Sigmoid colon (tissue), 7 donors: ENCODE data around the gene FEV. TPM values are rescaled to one million over a fixed set of nuclear protein-coding genes. Genes with fewer than 3 reads are reported as not detected.

ENCODE experiments used
- DNase-seq: peaks from one replicate; pipeline ENCODE4 v3.0.0-alpha.2; 2019
- H3K27ac ChIP-seq, 4 donors: fragments of 200-600 bp; sonication (generic); one replicate each; pipeline ENCODE4 v1.5.1; 2016 to 2019; ENCODE audit warnings: mild to moderate bottlenecking in 1 of 4
- H3K27me3 ChIP-seq, 3 donors: fragments of 200-600 bp; sonication (generic); one replicate each; pipeline ENCODE4 v1.5.1; 2019; ENCODE audit warnings: mild to moderate bottlenecking in 1 of 3
- H3K36me3 ChIP-seq, 4 donors: fragments of 200-600 bp; sonication (generic); one replicate each; pipeline ENCODE4 v1.5.1; 2016 to 2019
- H3K4me1 ChIP-seq, 4 donors: fragments of 200-600 bp; sonication (generic); one replicate each; pipeline ENCODE4 v1.5.1; 2017 to 2019
- H3K4me3 ChIP-seq, 4 donors: fragments of 200-600 bp; sonication (generic); one replicate each; pipeline ENCODE4 v1.5.1; 2017 to 2019; ENCODE audit warnings: mild to moderate bottlenecking in 2 of 4, moderate library complexity in 1 of 4
- H3K9me3 ChIP-seq, 4 donors: fragments of 200-600 bp in 3 of 4; sonication (generic) in 3 of 4; one replicate each; pipeline versions ENCODE4 v1.5.1 to v1.6.1; 2013 to 2019
- CTCF ChIP-seq, 4 experiments: fragments of 450-650 bp in 3 of 4; fragments of 200-600 bp in 1 of 4; IDR thresholded peaks; one replicate each; pipeline ENCODE4 v1.5.1; 2016 to 2019; ENCODE audit warnings: antibody characterized with exemption in 4 of 4, mild to moderate bottlenecking in 3 of 4, moderate library complexity in 2 of 4
- EP300 ChIP-seq, 4 donors: sonication (generic); formaldehyde crosslinking; IDR thresholded peaks; one replicate each; pipeline ENCODE4 v1.6.1; 2017; ENCODE audit warnings: antibody characterized with exemption in 4 of 4
- POLR2A ChIP-seq, 2 donors: fragments of 450-650 bp; IDR thresholded peaks; one replicate each; pipeline ENCODE4 v1.6.1; 2016; ENCODE audit warnings: antibody characterized with exemption in 2 of 2, mild to moderate bottlenecking in 2 of 2, moderate library complexity in 2 of 2
- POLR2AphosphoS5 ChIP-seq, 4 donors: sonication (generic); formaldehyde crosslinking; IDR thresholded peaks; one replicate each; pipeline ENCODE4 v1.6.1; 2017; ENCODE audit warnings: antibody characterized with exemption in 4 of 4
- WGBS, 2 donors: extraction: QIAGEN DNeasy Blood & Tissue Kit; methylation state at CpG; one replicate each; pipeline ENCODE4 v1.1.7; 2013; 5-methylcytosine and 5-hydroxymethylcytosine counted together
- intact Hi-C: fragments of 100-400 bp; cut with DNase I; formaldehyde crosslinking; loops from one replicate; pipeline ENCODE4 v1.15.1; 2023
- polyA plus RNA-seq, 3 donors: library from polyadenylated mRNA; stranded (reverse); fragments of 200-250 nt; gene quantifications; one replicate each; pipeline ENCODE4 v1.2.3, GENCODE V29; 2013
- total RNA-seq, 4 donors: library from RNA; depleted of rRNA; stranded (reverse); fragments of >200 nt; gene quantifications; one replicate each; pipeline ENCODE4 v1.1.0, GENCODE V29; 2016
- donor health status: healthy with polysubstance abuse.
- donor health status: Bipolar disorder and iron deficiency.
- donor health status: healthy.

Gene FEV
- total and polyA plus RNA-seq, 7 donors = 0.71 to 6.0 (median 0.77) TPM; not detected in 4

GRCh38 chr2:218999881-219000568 lies 15.0 kb upstream of the FEV start:
- intact Hi-C loops = loop anchor here (10.0 kb wide), 1 partner anchor 155 kb away; no protein-coding TSS in a partner anchor
- WGBS, 2 donors = 13 to 14% methylated on average over 9 of the region's 9 CpGs
- Histone ChIP-seq H3K27me3 (peaks cover 40 to 98% (median 74%) of the 10 kb centered on the region in 3 donors), H3K9me3 (no peaks in the 10 kb centered on the region), H3K4me1 (peaks cover 0 to 33% (median 30%) of the 10 kb centered on the region in 4 donors), H3K36me3 (no peaks in the 10 kb centered on the region), H3K4me3 (no peak overlapping the region), H3K27ac (no peak overlapping the region)
- no peak for TF ChIP-seq CTCF (IDR thresholded peaks at IDR 0.05)
- no peak for TF ChIP-seq POLR2A (IDR thresholded peaks at IDR 0.05)
- TF ChIP-seq POLR2AphosphoS5 (IDR thresholded peaks at IDR 0.05) = no peak
- TF ChIP-seq EP300 (IDR thresholded peaks at IDR 0.05) = no peak
- no peak for DNase-seq

- DNase-seq = no peak
- Histone ChIP-seq H3K27ac (no peak overlapping the region), H3K36me3 (no peaks in the 10 kb centered on the region), H3K27me3 (peaks cover 44 to 98% (median 78%) of the 10 kb centered on the region in 3 donors), H3K4me1 (peaks cover 0 to 35% (median 31%) of the 10 kb centered on the region in 4 donors), H3K4me3 (no peak overlapping the region), H3K9me3 (no peaks in the 10 kb centered on the region)
- intact Hi-C loops = loop anchor here (10.0 kb wide), 1 partner anchor 156 kb away; no protein-coding TSS in a partner anchor
- TF ChIP-seq EP300 (IDR thresholded peaks at IDR 0.05) (no peak), POLR2AphosphoS5 (IDR thresholded peaks at IDR 0.05) (no peak), POLR2A (IDR thresholded peaks at IDR 0.05) (no peak), CTCF (IDR thresholded peaks at IDR 0.05) (no peak)
- WGBS, 2 donors = 54 to 70% methylated on average over 10 of the region's 10 CpGs
These were observed 14.3 kb upstream of the FEV start for GRCh38 chr2:218999021-218999880.

- Histone ChIP-seq H3K27me3 (peaks cover 51 to 98% (median 78%) of the 10 kb centered on the region in 3 donors), H3K36me3 (no peaks in the 10 kb centered on the region), H3K4me1 (peaks cover 0 to 43% (median 38%) of the 10 kb centered on the region in 4 donors), H3K4me3 (no peak overlapping the region), H3K9me3 (no peaks in the 10 kb centered on the region), H3K27ac (no peak overlapping the region)
- DNase-seq = no peak
- WGBS, 2 donors = 60 to 66% methylated on average over 12 of the region's 12 CpGs
- intact Hi-C loops = loop anchor here (10.0 kb wide), 1 partner anchor 156 kb away; no protein-coding TSS in a partner anchor
- TF ChIP-seq EP300 (IDR thresholded peaks at IDR 0.05) (no peak), CTCF (IDR thresholded peaks at IDR 0.05) (no peak), POLR2AphosphoS5 (IDR thresholded peaks at IDR 0.05) (no peak), POLR2A (IDR thresholded peaks at IDR 0.05) (no peak)
These were observed 13.5 kb upstream of the FEV start for GRCh38 chr2:218998414-218999002.

- Histone ChIP-seq H3K36me3 (no peaks in the 10 kb centered on the region), H3K27ac (no peak overlapping the region), H3K9me3 (no peaks in the 10 kb centered on the region), H3K27me3 (peaks cover 53 to 98% (median 78%) of the 10 kb centered on the region in 3 donors), H3K4me3 (no peak overlapping the region), H3K4me1 (peaks cover 0 to 43% (median 41%) of the 10 kb centered on the region in 4 donors)
- no peak for DNase-seq
- TF ChIP-seq CTCF (IDR thresholded peaks at IDR 0.05) (no peak), POLR2AphosphoS5 (IDR thresholded peaks at IDR 0.05) (no peak), POLR2A (IDR thresholded peaks at IDR 0.05) (no peak), EP300 (IDR thresholded peaks at IDR 0.05) (no peak)
- intact Hi-C loops = loop anchor here (10.0 kb wide), 1 partner anchor 157 kb away; no protein-coding TSS in a partner anchor
- 45 to 65% methylated on average over 2 of the region's 2 CpGs for WGBS, 2 donors
These were observed 12.7 kb upstream of the FEV start for GRCh38 chr2:218997731-218998130.
